Stimulated activated CD8-positive, alpha-beta memory T cell treated with anti-CD3 and anti-CD28 coated beads, Interleukin-4, amount 100 ng/mL, for 1 hour (primary cell): Measurements from ENCODE around the gene TTC13.
"Not testable (repeated sequence)": the region's sequence is repeated elsewhere in the genome, so short reads cannot be mapped to it uniquely, and the experiment has no call there.

Experiments used
- DNase-seq, 2 donors: peaks; one replicate each; pipeline ENCODE4 v3.0.0-alpha.2; 2020; ENCODE audit warnings: low read depth in 2 of 2, low spot score in 1 of 2

Gene TTC13

DNA sequence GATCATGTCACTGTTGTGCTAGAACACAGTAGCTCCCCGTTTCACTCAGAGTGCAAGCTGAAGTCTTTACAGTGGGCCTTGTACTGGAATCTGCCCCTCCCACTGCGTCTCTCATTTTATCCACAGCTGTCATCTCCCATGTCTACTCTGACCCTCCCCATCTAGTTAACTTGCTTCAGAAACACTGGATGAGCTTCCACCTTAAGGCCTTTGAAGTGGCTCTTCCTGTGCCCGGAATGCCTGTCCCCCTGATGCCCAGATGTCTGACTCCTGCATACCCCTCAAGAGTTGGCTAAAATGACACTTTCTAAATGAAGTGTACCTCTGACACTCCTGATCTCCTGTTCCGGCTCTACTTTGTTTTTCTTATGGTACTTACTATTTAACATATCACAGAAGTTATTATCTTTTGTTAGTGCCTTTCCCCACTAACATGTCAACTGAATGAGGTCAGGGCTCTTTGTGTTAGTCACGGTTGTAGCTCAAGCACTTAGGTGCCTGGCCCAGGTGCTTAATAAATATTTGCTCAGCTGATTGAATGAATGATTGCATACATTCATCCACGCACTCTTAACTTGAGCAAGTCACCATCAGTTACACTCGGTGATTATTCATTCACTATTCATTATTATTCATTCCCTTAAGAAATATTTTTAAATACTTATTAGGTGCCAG, 13.6 kb upstream of the TTC13 start:
- no peak for DNase-seq

DNA sequence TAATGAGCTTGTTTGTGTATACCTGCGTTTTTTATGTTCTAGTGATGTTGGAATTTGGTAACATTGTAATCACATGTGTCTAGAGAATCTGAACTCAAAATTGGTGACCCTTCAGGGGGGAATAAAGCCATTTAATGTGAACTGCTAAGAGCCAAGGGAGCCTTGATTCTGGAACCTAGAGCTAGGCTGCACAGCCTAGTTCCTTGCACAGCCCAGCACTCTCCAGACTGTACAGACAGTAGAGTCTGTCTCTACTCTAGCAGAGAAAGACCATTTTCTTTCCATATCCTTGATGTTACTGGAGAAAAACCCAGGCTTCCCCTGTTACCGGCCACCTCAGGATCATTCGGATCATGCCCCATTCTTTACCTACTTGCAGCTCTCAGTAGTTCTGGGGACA, 8.8 kb upstream of the TTC13 start:
- DNase-seq = no peak

DNA sequence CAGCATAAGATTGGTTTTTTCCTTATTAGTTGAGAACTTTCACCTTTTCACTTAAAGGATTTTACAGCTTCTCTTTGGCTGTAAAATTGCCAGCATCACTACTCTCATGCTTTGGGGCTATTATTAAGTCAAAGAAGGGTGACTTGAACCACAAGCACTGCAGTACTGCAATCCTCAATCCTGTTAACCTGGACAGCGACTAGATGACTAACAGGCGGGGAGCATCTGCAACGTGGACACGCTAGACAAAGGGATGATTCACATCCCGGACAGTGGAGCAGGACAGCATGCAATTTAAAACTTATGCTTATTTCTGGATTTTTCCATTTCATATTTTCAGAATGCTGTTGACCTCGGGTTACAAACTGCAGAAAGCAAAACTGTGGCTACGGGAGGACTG, 8.3 kb upstream of the TTC13 start:
- no peak for DNase-seq

DNA sequence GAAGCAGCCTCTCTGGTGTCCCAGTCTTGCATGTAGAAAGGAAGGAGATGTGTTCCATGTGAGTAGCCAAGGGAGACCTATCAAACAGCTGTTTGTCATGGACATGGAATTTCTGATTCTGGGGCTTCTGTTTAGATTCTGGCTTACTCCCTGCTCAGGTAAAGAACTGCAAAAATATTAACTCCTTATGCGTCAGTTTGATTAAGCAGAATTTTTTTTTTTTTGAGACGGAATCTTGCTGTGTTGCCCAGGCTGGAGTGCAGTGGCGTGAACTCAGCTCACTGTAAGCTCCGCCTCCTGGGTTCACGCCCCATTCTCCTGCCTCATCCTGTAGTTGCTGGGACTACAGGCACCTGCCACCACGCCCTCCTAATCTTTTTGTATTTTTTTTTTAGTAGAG, 7.0 kb upstream of the TTC13 start:
- no peak for DNase-seq

DNA sequence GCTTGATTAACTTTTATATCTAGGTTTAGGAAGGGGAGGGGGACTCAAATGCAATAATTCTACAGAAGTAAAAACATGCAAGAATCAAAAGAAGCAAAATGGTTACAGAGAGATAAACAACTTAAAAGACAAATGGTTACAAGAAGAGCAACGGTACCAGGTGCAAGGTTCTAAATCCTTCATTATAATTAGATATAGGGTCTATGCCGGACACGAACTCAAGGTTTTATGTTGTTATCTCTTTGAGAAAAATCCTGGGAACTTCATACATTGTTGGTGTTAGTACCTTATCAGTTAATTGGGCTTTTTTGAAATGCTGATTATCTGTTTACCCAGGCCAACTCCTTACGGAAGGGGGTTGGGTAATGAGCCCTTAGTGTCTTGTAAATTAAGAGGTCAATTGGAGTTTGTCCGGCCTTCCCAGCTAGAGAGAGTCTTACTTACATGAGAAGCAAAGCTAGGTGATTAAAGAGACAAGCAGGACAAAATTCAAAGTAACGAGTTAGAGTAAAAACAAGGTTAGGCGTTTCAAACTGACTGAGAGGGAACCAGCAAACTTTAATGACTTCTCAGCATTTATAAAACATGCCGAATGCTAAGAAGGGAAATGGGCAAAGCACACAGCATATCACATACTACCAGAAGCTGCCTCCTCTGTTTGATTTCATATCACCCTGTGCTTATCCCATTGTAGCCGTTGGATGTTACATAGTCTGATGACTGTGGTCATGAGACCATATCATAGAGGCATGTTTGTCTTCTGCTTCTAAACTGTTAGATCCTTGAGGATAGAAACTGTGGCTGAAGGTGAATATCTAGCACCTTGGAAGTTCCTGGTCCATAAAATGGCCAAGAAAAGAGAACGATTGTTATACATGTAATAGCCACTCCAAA, 6.2 kb upstream of the TTC13 start:
- DNase-seq = not testable (repeated sequence)

DNA sequence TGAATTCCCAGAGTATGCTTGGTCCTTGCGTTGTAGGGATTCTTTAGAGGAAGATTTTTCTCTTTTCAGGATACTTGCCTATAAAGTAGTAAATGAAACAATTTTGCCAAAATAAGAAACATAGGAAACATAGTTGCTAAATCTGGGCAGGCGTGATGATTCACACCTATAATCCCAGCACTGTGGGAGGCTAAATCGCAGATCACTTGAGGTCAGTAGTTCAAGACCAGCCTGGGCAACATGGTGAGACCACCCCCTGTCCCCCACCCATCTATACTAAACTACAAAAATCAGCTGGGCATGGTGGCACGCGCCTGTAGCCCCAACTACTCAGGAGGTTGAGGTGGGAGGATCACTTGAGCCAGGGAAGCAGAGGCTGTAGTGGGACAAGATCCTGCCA, 5.2 kb upstream of the TTC13 start:
- no peak for DNase-seq

DNA sequence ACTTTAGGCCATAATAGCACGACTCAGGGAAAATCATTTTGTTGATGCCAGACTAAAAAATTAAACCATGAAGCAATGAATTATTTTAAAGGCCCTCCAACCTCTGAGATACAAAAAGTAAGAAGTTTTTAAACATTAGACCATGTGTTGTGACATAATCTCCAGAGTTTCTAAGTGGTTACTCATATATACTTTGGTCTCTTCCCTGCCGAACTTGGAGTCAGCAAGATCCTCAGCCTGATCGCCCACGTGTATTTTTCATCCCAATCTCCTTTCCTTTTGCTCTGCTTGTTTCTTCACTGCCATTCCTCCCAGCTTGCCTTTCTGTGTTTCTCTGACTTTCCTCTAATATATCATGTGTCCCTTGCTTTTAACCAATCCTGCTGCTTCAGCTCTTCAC, 4.0 kb upstream of the TTC13 start:
- DNase-seq = no peak

DNA sequence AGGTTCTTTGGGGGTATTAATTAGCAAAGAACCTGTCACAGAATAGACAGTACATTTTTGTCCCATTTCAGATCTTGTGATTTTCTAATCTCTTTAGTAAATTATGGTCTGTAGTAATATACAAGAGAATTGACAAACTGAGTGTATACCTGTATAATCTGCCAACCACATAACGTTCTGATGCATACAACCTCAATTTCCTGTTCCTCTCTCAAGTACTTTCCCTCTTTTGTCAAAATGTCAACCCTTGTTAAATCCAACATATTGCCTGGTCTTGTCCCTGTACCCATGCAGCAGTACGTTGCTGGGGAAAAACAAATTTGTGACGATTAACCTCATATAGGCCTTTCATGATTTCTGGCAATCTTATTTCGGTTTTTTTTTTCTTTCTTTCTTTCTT, 1.3 kb upstream of the TTC13 start:
- DNase-seq = no peak

DNA sequence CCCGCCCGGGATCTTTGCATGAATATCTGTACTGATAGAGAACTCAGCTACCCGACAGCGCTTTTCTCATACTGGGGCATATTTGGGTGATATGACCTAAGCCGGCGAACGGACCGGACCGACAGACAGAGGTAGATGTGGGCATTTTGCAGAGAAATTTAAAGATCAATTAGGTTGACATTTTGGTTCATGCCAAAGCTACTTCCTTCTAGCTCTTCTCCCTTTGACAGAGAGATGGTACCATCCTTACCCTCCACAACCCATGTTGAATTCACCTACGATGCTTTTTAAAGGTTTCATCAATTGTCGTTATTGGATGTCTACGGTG, 692 bp upstream of the TTC13 start:
- no peak for DNase-seq

DNA sequence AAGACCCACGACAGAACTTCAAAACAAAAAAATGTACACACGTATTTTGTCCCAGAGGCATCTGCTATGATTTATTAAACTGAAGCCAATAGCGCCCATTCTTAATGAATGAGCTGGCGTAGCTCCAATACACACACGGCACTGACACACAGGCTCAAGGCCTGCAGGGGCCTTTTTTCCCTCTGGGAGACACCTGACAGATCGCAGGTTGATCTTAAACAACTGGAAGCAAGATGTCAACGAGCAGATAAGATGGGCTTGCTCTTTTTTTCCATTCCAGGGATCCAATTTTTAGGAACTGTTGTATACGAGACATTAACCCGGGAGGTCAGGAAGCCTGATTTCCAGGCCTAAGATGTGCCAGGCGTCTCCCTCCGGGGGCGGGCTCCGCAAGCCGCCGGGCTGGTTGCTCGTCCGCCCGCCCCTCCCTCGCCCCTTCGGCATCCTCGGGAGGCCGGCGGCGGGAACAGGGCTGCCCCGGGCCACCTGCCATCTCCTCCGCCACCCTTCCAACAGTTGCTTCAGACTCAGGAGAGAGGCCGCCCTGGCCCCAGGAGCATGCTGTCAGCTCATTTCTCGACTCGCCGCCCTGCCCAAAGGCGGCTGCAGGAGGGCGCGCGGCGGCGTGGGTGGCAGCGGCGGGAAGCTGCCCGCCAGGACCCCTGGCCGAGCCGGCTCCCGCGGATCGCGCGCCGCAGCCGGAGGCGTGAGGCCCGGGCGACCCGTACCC, 735 bp downstream of the TTC13 start:
- no peak for DNase-seq

DNA sequence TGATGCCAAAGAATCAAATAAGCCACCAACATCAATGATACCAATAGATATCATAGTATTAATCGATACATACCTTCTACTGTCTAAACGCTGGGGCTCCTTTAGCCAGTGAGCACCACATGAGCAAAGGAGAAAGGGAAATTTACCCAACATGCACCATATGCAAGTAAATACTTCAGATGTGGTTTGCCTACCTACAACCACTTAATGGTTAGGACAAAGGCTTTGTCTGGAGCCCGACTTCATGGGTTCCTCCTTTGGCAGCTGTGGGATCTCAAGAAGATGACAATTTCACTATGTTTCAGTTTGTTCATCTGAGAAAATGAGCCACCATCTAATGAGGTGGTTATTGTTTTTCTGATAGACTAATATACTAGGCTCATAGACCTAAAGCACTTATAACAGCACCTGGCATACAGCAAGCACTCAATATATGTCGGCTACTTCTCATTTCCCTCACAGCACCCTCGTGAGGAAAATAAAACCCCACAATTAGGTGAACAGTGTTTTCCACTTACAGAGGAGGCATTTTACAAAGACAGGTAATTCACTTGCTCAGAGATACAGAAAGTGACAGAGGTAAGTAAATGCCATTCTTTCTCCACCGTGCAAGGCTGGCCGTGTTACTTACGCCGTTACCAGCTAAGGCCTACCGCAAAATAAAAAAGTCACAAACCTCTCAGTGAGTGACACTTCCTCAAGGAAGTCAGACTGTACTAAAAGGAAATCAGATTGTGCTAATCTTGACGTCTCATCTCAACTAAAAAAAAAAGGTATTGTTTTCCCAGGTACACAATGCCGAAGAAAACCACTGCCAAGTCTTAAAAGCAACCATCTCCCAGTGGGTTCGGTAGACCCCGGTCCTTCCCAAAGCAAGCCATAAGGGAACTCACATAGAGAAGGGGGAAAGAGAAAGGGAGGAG, 1.6 kb downstream of the TTC13 start:
- DNase-seq = peak in 1 of 2 donors; percentile 15

DNA sequence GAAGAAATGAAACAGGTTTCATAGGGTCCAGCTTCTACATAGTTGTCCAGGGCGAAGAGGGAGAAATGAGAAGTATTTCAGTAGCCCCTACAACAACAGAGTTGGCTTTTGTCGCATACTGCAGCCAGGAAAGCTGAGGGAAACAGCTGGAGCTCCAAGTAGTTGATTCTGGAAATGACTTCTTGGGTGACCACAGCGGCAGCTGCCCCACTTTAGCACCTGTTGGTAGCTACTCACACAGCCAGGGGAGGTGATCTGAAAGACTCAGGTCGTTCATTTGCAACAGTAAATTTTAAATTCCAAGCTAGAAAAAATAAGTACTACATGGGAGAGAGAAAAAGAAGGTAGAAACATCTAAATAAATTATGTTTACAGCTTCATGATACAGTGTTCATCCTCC, 2.3 kb downstream of the TTC13 start:
- DNase-seq = no peak

DNA sequence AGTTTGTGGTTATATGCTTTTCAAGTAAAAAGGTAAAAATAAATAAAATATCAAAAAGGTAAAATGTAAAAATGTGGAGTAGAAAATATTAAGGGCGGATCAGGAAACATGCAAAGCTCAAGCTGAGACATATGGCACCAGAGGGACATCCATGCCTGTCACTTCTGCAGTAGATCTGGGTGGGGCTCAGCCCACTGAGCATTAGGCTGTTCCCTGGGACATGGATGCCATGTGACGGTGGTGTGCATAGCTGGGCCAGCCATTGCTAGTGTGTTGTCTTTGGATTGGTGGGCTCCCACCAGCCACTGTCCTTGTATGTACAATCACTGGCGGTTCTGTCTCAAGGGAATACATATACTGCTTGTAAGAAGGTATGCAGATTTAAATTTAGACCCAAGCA, 3.0 kb downstream of the TTC13 start:
- no peak for DNase-seq

DNA sequence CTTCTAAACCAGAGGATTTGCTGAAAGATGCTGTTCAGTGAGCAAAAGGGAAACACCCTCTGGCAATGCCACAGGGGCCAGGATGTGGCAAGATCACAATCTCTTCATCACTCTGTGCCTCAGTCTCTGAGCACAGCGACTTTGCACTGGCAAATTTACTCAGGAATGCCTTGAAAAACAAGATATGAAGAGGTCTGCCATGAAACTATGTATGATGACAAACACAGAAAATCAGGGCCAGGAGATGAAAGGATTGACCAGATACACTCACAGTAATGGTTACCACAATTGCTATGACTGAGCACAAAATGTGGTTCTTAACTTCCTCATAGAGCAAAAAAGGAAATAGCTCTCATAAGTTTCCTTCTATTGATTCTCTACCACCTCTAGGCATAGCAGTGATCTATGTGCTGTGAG, 5.8 kb downstream of the TTC13 start:
- peak; percentile 26 to 30 for DNase-seq

DNA sequence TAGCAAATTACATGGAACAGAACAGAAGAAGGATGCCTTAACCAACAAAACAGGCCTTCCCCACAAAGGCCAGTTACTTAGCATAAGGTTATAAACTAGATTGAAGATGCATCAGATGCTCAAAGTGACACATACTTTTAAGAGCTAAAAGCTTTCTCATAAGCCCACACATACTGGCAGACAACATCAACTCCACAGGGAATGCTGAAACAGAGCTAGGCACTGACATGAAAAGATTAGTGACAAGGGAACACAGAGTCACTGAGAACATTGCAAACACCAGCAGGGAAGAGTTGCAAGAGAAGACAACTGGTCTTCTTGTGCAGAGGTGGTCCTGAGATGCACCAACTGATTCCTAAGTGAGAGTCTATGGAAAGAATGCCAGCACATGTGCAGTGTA, 6.9 kb downstream of the TTC13 start:
- DNase-seq = no peak

DNA sequence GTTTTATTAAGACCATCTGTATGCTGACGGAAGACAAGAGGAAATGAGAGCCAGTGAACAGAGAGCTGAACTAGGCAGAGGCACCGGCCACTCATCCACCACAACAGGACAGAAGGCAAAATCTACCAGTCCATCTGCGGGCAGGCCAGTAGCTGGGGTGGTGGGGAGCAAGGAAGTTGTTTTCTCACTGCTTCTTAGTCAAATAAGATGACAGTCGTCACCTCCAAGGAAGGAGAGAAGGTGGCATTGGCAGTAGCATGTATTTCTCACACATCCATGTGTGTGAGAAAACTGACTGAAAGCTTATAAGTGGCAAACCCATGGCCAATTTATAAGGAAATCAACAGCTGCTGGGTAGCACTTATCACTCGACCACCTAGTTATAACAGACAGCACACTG, 8.2 kb downstream of the TTC13 start:
- no peak for DNase-seq

DNA sequence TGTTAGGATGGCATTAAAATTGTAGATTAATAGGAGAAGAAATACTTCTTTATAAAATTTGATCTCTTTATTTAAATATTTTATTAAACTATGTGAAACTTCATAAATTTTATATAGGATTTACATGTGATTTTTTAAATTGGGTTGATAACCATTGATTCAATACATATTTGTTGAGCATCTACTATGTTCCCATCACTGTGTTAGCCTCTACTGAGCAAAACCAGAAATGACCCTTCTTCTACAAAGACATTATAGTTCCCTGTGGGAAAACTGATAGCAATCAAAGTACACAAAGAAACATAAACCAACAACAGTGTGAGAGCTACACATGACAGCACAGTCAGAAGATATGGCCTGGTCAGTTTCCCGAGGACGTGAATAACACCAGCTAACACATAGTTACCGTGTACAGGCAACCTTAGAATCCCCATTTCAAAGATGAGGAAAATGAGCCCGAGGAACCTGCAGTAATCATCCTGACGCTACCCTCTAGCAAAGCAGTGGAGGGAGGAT, 12.2 kb downstream of the TTC13 start:
- no peak for DNase-seq

DNA sequence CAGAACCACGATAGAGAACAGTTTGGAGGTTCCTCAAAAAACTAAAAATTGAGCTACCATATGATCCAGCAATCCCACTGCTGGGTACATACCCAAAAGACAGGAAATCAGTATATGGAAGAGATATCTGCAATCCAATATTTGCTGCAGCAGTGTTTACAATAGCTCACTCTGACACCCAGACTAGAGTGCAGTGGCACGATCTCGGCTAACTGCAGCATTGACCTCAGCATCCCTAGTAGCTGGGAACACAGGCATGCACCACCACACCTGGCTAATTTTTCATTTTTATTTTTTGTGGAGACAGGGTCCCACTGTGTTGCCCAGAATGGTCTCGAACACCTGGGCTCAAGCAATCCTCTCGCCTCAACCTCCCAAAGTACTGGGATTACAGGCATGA, 13.1 kb downstream of the TTC13 start:
- no peak for DNase-seq

DNA sequence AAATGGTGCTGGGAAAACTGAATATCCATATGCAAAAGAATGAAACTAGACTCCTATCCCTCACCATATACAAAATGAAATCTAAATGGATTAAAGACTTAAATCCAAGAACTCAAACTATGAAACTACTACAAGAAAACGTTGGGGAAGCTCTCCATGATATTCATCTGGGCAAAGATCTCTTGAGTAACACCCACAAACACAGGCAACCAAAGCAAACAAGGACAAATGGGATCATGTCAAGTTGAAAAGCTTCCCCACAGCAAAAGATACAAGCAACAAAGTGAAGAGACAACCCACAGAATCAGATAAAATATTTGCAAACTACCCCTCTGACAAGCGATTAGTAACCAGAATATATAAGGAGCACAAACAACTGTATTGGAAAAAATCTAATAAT, 13.8 kb downstream of the TTC13 start:
- no peak for DNase-seq

DNA sequence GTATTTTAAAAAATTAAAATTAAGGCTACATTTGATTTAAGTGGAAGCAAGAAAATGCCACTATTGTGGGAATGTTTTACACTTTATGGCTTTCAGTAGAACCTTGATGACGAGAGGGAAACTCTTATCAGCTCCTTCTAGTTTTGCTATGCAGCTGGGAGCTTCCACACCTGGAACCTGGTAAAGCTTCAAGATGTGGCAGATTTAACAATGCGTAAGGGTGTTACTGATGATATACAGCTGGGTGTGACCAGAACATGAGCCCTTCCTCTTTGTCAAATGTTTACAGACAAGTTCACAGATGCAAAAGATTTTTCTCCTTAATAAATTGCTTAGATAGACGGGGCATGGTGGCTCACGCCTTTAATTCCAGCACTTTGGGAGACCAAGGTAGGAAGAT, 20.3 kb downstream of the TTC13 start:
- no peak for DNase-seq

DNA sequence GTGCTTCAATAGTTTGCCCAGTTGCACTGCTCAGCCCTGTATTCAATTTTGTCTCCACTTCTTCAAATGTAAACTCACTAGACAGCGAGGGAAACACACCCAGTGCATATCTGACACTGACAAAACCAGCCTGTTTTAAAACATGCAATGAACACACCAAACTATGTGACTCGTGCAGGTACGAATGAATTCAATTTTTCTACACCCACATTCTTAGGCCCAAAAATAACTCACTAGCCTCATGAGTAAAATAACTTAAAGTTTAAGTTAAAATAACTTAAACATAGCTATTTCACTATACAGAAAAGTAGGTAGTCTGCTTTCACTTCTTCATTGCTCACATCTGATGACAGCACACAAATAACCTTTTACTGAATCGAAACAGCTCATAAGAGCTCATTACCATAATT, 21.1 kb downstream of the TTC13 start:
- no peak for DNase-seq
